Panc1 (cell line): Measurements from ENCODE around the gene BLOC1S3. TPM values are rescaled to one million over a fixed set of nuclear protein-coding genes. Genes with fewer than 3 reads are reported as not detected.

Experiments used
- ATAC-seq: fragments of 200-7000 bp; cut with Tn5 transposase; 2 replicates; pipeline ENCODE4 v1.9.1; 2020; ENCODE audit warnings: mild to moderate bottlenecking, moderate library complexity
- BruUV-seq: library from RNA; stranded (reverse); fragments of 400-500 nt; replicated peaks from 2 replicates; lab custom pipeline; 2021; lab: Mats Ljungman, UMichigan
- CTCF ChIA-PET: fragments of 300-600 bp; sonication (Branson Sonifier 250); formaldehyde crosslinking; loops from one replicate; lab custom pipeline; 2022; ENCODE audit warnings: antibody characterized with exemption; lab: Charles Lee
- POLR2A ChIA-PET: fragments of 300-600 bp; sonication (Branson Sonifier 250); formaldehyde crosslinking; loops from one replicate; lab custom pipeline; 2022; ENCODE audit warnings: antibody characterized with exemption; lab: Charles Lee
- DNase-seq: peaks from one replicate; pipeline ENCODE4 v3.0.0-alpha.2; 2010; ENCODE audit warnings: low read depth, low spot score
- H3K27ac ChIP-seq: 2 replicates; pipeline ENCODE4 v1.5.1; 2011; ENCODE audit warnings: mild to moderate bottlenecking, low read length, inconsistent platforms
- H3K27me3 ChIP-seq: fragments of 200-500 bp; sonication (Bioruptor generic); 2 replicates; pipeline ENCODE4 v1.6.0; 2014; ENCODE audit warnings: low read length, inconsistent platforms; ENCODE audit not compliant: control insufficient read depth, insufficient read depth
- H3K36me3 ChIP-seq: fragments of 200-500 bp; sonication (Bioruptor generic); 2 replicates; pipeline ENCODE4 v1.5.1; 2014; ENCODE audit warnings: inconsistent platforms, mild to moderate bottlenecking, low read length, moderate library complexity; ENCODE audit not compliant: control insufficient read depth, insufficient read depth
- H3K4me1 ChIP-seq: 2 replicates; pipeline ENCODE4 v1.5.1; 2011; ENCODE audit warnings: inconsistent platforms, mild to moderate bottlenecking, low read length, moderate library complexity; ENCODE audit not compliant: control insufficient read depth, insufficient read depth
- H3K4me3 ChIP-seq, 2 experiments: 2 replicates each; pipeline ENCODE4 v1.5.1; 2011 to 2012; ENCODE audit warnings: low read depth in 2 of 2, low read length in 2 of 2, mild to moderate bottlenecking in 2 of 2, inconsistent platforms in 1 of 2, moderate library complexity in 1 of 2
- H3K9me3 ChIP-seq: fragments of 200-500 bp; sonication (Bioruptor generic); 2 replicates; pipeline ENCODE4 v1.5.1; 2014; ENCODE audit warnings: low read depth, mild to moderate bottlenecking, inconsistent platforms, low read length, moderate library complexity; ENCODE audit not compliant: control insufficient read depth, insufficient read depth
- CTCF ChIP-seq: fragments of 450-650 bp; IDR thresholded peaks from 2 replicates; pipeline ENCODE4 v1.5.1; 2017; ENCODE audit warnings: mild to moderate bottlenecking
- POLR2AphosphoS5 ChIP-seq: IDR thresholded peaks from 2 replicates; pipeline ENCODE4 v1.6.1; 2012; ENCODE audit warnings: mild to moderate bottlenecking, low read depth, low read length, moderate library complexity
- SIN3A ChIP-seq: IDR thresholded peaks from 2 replicates; pipeline ENCODE4 v1.6.1; 2012; ENCODE audit warnings: low read depth, mild to moderate bottlenecking, low read length, moderate library complexity, borderline replicate concordance; ENCODE audit not compliant: insufficient read depth
- TCF7L2 ChIP-seq: IDR thresholded peaks from 2 replicates; pipeline ENCODE4 v1.6.1; 2011; ENCODE audit warnings: mild to moderate bottlenecking, low read depth, low read length, inconsistent platforms
- in situ Hi-C: cut with HindIII; loops from 2 replicates; pipeline ENCODE4 v1.10.0; 2016; ENCODE audit warnings: low sequenced_read_pairs, low pct_unique_long_range_greater_than_20kb
- intact Hi-C: fragments of 100-400 bp; cut with micrococcal nuclease; formaldehyde crosslinking; loops from one replicate; pipeline ENCODE4 v1.10.0; 2022; ENCODE audit not compliant: unreplicated experiment
- total RNA-seq: library from RNA; stranded (reverse); gene quantifications from one replicate; pipeline ENCODE4 v1.2.1, GENCODE V29; 2021; ENCODE audit not compliant: unreplicated experiment
- TF ChIP-seq, protein P1 (sequence below), 2 experiments: IDR thresholded peaks; 2 replicates each; pipeline ENCODE4 v1.6.1; 2011 to 2012; ENCODE audit warnings: low read depth in 2 of 2, control low read depth in 1 of 2, low read length in 1 of 2, mild to moderate bottlenecking in 1 of 2, moderate library complexity in 1 of 2; ENCODE audit not compliant: insufficient read depth in 1 of 2

Gene BLOC1S3
- total RNA-seq, 1 experiment from 2014 or later, result 21.8 TPM

DNA sequence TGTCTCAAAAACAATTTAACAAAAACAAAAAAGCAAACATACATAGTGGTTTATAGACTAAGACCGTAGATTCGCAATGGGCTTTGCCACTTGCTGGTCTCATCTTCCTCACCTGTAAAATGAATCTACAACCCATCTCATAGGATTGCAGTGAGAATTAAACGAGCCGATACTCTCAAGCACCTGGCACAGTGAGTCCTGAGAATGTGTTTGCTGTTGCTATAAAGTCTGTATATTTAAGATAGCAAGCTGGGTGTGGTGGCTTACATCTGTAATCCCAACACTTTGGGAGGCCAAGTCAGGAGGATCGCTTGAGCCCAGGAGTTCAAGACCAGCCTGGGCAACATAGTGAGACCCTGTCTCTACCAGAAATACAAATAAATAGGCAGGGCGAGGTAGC is 44.1 kb downstream of the BLOC1S3 start:
- DNase-seq, result no peak
- H3K36me3 ChIP-seq, result no peaks in the 10 kb centered on the region
- no peaks in the 10 kb centered on the region for H3K9me3 ChIP-seq
- in situ Hi-C loops, result no loop called here
- POLR2A ChIA-PET, result no interaction called here
- no peak overlapping the region for H3K4me3 ChIP-seq
- CTCF ChIA-PET, result no interaction called here
- H3K4me1 ChIP-seq, result no peaks in the 10 kb centered on the region
- no peak overlapping the region for H3K27ac ChIP-seq
- BruUV-seq, result no TSS peak
- intact Hi-C loops, result no loop called here
- TF ChIP-seq TCF7L2 (no peak), CTCF (no peak), POLR2AphosphoS5 (no peak), SIN3A (no peak)
- H3K27me3 ChIP-seq, result no peaks in the 10 kb centered on the region
- no peak for ATAC-seq

DNA sequence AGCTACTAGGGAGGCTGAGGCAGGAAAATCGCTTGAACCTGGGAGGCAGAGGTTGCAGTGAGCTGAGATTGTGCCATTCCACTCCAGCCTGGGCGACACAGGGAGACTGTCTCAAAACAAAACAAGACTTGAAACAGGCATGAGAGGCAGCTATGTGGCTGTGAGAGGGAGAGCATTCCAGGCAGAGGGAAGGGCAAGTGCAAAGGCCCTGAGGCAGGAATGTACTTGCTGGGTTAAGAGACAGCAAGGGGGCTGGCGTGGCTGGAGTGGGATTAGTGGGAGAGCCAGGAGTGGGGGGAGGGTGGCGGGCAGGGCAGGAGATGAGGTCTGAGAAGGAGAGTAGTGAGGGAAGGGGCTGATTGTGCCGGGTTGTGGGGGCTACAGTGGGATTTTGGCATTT is 45.3 kb downstream of the BLOC1S3 start:
- in situ Hi-C loops, result no loop called here
- H3K36me3 ChIP-seq, result no peaks in the 10 kb centered on the region

More for the DNA sequence above, 45.3 kb downstream of the BLOC1S3 start:
- TF ChIP-seq SIN3A (no peak), POLR2AphosphoS5 (no peak), TCF7L2 (no peak), CTCF (no peak)
- TF ChIP-seq, protein P1, sequence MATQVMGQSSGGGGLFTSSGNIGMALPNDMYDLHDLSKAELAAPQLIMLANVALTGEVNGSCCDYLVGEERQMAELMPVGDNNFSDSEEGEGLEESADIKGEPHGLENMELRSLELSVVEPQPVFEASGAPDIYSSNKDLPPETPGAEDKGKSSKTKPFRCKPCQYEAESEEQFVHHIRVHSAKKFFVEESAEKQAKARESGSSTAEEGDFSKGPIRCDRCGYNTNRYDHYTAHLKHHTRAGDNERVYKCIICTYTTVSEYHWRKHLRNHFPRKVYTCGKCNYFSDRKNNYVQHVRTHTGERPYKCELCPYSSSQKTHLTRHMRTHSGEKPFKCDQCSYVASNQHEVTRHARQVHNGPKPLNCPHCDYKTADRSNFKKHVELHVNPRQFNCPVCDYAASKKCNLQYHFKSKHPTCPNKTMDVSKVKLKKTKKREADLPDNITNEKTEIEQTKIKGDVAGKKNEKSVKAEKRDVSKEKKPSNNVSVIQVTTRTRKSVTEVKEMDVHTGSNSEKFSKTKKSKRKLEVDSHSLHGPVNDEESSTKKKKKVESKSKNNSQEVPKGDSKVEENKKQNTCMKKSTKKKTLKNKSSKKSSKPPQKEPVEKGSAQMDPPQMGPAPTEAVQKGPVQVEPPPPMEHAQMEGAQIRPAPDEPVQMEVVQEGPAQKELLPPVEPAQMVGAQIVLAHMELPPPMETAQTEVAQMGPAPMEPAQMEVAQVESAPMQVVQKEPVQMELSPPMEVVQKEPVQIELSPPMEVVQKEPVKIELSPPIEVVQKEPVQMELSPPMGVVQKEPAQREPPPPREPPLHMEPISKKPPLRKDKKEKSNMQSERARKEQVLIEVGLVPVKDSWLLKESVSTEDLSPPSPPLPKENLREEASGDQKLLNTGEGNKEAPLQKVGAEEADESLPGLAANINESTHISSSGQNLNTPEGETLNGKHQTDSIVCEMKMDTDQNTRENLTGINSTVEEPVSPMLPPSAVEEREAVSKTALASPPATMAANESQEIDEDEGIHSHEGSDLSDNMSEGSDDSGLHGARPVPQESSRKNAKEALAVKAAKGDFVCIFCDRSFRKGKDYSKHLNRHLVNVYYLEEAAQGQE (IDR thresholded peaks at IDR 0.05; ENCODE audit: insufficient read depth in 1 of 2, low read depth in 2 of 2, low read length in 1 of 2), result no peak
- H3K27me3 ChIP-seq, result no peaks in the 10 kb centered on the region
- no peak overlapping the region for H3K27ac ChIP-seq
- no peaks in the 10 kb centered on the region for H3K9me3 ChIP-seq
- DNase-seq (no peak), ATAC-seq (no peak)
- intact Hi-C loops, result no loop called here
- no peaks in the 10 kb centered on the region for H3K4me1 ChIP-seq
- BruUV-seq, result no TSS peak
- ChIA-PET POLR2A (no interaction called here), CTCF (no interaction called here)
- H3K4me3 ChIP-seq, result no peak overlapping the region
